Neuron (in vitro differentiated cells): ENCODE data around the gene CCDC8.
"Not testable (repeated sequence)": the region's sequence is repeated elsewhere in the genome, so short reads cannot be mapped to it uniquely, and the experiment has no call there.

Experiments
- H2AFZ ChIP-seq: one replicate; pipeline ENCODE4 v1.6.1; 2013; ENCODE audit warnings: low read depth, mild to moderate bottlenecking, inconsistent platforms, low read length, moderate library complexity
- H3K27me3 ChIP-seq: one replicate; pipeline ENCODE4 v1.6.1; 2013; ENCODE audit warnings: low read length; ENCODE audit not compliant: insufficient read depth
- H3K36me3 ChIP-seq: one replicate; pipeline ENCODE4 v1.6.1; 2013; ENCODE audit warnings: low read length; ENCODE audit not compliant: insufficient read depth
- H3K4me1 ChIP-seq: one replicate; pipeline ENCODE4 v1.6.1; 2013; ENCODE audit warnings: low read length; ENCODE audit not compliant: insufficient read depth
- H3K4me3 ChIP-seq: 2 replicates; pipeline ENCODE4 v1.5.1; 2013; ENCODE audit warnings: mild to moderate bottlenecking, low read length, moderate library complexity
- H3K9me3 ChIP-seq: one replicate; pipeline ENCODE4 v1.6.1; 2013; ENCODE audit warnings: low read length

Gene CCDC8

DNA sequence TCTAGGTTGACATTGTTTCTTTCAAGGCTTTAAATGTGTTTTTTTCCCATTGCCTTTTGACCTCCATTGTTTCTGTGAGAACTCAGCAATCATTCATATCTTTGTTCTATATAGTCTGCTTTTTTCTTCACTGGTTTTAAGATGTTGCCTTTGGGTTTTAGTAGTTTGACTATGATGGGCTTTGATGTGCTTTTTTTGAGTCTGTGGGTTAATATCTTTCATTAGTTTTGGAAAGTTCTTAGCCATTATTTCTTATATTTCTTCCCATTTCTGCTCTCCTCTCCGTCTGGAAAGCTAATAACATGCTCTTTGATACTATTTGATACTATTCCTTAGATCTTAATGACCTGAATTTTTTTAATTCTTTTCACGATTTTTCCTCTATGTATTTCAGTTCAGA lies 32.7 kb downstream of the CCDC8 start:
- H3K4me3 ChIP-seq = no peak overlapping the region
- no peaks in the 10 kb centered on the region for H3K27me3 ChIP-seq
- no peaks in the 10 kb centered on the region for H3K4me1 ChIP-seq
- no peak overlapping the region for H2AFZ ChIP-seq
- peaks cover 88% of the 10 kb centered on the region for H3K36me3 ChIP-seq
- peaks cover 2% of the 10 kb centered on the region for H3K9me3 ChIP-seq

DNA sequence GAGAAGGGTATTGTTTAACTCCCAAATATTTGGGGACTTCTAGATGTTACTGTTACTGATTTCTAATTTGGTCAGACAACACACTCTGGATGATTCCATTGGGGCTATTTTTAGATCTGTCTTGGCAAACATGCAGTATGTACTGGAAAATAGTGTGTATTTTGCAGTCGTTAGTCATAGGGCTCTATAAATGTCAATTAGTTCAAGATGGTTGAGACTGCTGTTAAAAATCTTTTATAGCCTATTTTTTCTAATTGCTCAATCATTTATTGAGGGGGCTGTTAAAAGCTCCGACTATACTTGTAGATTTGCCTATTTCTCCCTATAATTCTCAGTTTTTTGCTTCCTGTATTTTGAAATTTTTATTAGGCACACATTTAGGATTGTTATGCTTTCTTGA lies 35.1 kb downstream of the CCDC8 start:
- H3K9me3 ChIP-seq = peaks cover 2% of the 10 kb centered on the region
- no peaks in the 10 kb centered on the region for H3K4me1 ChIP-seq
- no peak overlapping the region for H2AFZ ChIP-seq
- H3K27me3 ChIP-seq = no peaks in the 10 kb centered on the region
- no peak overlapping the region for H3K4me3 ChIP-seq
- H3K36me3 ChIP-seq = peaks cover 79% of the 10 kb centered on the region

DNA sequence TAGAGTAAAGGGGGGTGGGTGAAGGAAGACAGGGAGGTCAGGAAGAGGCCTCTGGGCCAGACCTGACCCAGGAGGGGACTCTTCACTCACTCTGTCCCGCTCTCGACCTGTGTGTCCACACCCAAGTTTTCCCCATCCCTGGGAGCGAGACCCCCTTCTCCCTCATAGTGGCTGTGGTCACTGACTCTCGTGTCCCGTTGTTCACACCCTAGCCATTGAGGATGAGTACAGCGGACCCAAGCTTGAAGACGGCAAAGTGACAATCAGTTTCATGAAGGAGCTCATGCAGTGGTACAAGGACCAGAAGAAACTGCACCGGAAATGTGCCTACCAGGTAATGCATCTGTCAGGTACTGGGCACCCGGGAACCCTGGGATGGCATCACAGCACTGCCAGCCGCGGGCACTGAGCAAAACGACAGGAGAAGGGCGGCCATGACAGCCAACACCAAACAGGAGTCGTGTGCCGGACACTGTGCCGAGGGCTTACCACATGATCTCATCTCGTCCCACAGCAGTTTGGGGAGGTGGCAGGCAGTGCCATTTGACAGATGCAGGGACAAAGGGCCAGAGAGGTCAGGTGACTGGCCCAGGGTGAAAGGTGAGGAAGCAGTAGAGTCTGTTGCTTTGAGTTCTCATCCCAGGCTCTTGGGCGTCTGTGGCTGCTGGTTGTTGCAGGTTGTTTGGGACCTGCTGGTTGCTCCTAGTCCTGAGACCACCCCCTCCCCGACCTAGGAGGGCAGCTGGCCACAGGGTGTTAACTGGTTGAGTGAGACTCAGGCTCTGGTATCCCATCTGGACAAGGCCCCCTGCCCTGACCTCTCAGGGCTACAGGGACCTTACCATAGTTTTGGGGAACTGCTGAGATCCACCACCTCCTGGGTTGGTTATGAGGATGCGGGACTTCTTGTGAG lies 36.9 kb downstream of the CCDC8 start:
- Histone ChIP-seq H3K4me3 (no peak overlapping the region), H3K36me3 (peaks cover 66% of the 10 kb centered on the region), H3K4me1 (no peaks in the 10 kb centered on the region), H2AFZ (no peak overlapping the region), H3K9me3 (peaks cover 2% of the 10 kb centered on the region), H3K27me3 (no peaks in the 10 kb centered on the region)

DNA sequence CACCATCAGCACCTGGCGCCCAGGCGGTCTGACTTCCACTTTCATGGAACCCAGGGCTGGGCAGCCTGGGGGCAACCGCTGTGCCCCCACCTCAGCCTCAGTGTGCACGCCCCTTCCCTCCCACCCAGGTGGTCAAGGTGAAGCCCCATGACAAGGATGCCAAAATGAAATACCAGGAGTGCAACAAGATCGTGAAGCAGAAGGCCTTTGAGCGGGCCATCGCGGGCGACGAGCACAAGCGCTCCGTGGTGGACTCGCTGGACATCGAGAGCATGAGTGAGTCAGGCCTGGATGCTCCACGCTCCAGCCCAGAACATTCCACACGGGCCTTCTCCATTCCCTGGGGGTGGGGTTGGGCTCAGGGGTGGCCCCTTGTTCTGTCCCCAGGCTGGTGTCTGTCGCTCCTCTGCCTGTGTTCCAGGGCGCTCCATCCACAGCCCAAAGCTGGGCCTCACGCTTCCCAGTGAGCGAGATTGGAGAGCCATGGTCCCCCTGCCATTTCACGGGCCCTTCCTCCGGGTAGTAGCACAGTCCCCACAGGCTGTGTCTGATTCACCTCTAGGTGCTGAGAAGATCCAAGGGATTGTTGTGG lies 37.8 kb downstream of the CCDC8 start:
- H3K4me1 ChIP-seq, H2AFZ ChIP-seq, H3K27me3 ChIP-seq, H3K4me3 ChIP-seq, H3K9me3 ChIP-seq: not testable (repeated sequence)
- peaks cover 65% of the 10 kb centered on the region for H3K36me3 ChIP-seq

DNA sequence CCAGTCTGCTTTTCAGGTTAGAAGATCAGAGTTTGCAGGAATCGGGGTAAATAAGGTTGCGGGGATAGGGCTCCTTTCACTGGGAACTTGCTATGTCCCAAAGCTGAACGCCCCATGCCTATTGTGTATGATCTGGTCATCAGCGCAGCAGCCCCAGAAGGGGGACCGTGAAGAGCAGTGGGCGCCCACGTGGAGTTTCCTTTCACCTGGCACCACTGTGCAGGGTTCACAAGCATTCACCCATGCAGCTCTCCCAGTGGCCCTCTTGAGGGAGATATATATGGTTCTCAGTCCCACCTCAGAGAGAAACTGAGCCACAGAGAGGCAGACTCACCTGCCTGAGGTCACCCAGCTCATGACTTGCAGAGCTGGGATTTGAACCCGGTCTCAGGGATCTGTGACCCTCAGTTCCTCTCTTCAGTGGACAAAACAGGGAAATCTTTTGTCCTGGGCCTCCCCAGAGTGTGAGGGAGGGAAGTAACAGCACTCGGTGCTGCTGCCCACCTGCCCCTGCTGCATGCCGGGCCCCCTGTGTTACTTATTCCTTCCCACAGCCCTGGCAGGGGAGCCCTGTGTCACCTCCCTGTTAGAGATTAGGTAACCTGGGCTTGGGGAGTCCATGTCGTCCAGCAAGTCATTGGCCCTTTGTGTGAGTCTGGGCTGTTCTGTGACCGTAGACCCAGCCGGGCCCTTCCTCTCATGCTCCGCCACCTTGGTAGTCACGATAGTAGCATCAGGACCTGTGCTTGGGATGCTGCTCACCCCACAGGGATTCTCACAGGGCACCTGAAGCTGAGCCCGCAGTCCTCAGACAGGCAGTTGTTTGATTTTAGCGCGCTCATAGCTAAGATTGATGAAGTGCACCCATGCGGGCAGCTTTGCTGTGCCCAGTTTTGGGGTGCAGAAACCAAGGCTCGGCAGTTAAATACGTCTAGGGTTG lies 38.6 kb downstream of the CCDC8 start:
- no peak overlapping the region for H2AFZ ChIP-seq
- no peaks in the 10 kb centered on the region for H3K27me3 ChIP-seq
- H3K36me3 ChIP-seq = peaks cover 61% of the 10 kb centered on the region
- no peaks in the 10 kb centered on the region for H3K4me1 ChIP-seq
- no peaks in the 10 kb centered on the region for H3K9me3 ChIP-seq
- no peak overlapping the region for H3K4me3 ChIP-seq

DNA sequence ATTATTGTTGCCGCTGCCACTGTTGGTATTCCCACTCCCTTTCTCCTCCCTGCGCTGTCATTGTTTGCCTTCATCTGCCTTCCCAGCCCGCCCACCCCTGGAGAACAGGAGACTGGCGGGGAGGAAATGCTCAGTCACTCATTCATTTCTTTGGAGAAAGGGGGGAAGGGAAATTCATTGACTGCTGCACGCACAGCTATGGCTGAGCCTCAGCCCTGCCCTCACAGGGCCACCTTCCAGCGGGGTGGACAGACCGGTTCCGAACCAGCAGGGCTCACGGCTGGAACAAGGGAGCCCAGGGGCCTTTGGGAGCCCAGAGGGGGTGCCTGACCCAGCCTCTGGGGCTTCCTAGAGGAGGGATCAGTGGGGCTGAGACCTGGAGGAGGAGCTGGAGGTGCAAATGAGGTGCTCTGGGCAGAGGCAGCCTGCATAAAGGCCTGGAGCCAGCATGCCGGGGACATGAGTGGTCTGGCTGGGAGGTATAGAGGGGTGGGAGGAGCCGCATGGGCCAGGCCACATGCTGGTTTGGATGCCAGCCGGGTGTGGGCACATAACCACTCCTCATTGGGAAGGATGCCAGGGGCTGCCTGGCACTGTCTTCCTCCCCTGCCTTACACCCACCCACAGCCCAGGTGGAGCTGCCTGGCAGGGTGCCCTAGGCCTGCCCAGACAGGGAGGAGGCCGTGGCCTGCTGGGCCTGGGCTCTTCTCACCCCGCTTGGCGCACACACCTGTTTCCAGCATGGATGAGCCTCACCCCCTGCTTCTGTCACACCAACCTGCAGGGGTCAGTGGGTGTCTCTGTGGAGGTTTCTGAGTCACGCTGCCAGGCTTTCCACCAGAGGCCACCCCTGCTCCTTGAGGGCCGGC lies 39.6 kb downstream of the CCDC8 start:
- Histone ChIP-seq H3K36me3 (peaks cover 55% of the 10 kb centered on the region), H3K9me3 (no peaks in the 10 kb centered on the region), H3K4me3 (no peak overlapping the region), H3K27me3 (no peaks in the 10 kb centered on the region), H2AFZ (no peak overlapping the region), H3K4me1 (no peaks in the 10 kb centered on the region)

DNA sequence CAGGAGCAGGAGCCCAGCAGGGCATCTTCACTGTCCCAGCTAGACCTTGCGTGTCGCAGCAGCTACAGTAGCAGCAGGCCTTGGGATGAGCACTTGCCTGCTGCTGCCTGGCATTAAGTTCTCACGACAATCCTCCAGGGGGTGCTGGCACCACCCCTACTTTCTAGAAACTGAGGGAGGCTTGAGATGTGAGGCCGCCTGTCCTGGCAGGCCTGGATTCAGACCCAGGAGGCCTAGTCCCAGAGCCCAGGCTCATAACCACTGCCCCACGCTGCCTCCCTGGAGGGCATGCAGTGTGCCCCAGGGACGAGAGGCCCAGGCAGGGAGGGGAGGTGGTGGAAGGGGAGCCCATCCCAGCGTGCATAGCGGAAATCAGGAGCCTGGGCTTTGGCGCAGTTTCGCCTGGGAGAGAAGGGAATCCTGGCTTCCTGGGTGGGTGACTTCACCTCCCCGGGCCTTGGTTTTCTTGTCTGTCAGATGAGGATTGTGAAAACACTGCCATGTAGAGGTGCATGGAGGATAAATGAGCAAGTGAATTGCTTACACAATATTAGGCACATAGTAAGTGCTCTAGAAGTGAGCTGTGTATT lies 40.4 kb downstream of the CCDC8 start:
- Histone ChIP-seq H3K36me3 (peaks cover 60% of the 10 kb centered on the region), H3K4me3 (no peak overlapping the region), H3K27me3 (no peaks in the 10 kb centered on the region)

DNA sequence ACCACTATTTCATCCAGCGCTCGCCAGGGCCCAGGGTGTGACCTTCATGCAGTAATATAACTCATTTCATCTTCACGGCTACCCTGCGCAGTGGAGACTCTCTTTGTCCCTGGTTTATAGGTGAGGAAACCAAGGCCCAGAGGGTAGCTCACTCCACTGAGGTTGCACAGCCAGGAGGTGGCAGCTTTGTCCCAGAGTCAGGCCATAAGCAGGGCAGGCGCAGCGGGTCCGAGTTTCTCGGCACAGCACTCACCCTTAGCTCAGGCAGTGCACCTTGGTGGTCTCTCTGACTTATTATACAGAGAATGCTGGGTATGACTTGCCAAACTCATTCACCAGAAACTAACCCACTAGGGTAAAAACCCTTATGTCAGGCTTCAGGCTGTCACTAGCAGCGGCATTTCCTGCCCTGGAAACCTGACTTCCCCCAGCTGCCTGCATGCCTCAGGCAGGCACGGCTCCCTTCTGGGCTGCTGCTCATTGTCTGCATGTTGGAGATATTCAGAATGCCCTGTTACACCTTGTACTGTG lies 41.9 kb downstream of the CCDC8 start:
- Histone ChIP-seq H3K27me3 (no peaks in the 10 kb centered on the region), H3K9me3 (no peaks in the 10 kb centered on the region), H3K36me3 (peaks cover 52% of the 10 kb centered on the region), H2AFZ (no peak overlapping the region), H3K4me1 (no peaks in the 10 kb centered on the region), H3K4me3 (no peak overlapping the region)

More for the DNA sequence above, 40.4 kb downstream of the CCDC8 start:
- Histone ChIP-seq H3K9me3 (no peaks in the 10 kb centered on the region), H3K4me1 (no peaks in the 10 kb centered on the region), H2AFZ (no peak overlapping the region)

DNA sequence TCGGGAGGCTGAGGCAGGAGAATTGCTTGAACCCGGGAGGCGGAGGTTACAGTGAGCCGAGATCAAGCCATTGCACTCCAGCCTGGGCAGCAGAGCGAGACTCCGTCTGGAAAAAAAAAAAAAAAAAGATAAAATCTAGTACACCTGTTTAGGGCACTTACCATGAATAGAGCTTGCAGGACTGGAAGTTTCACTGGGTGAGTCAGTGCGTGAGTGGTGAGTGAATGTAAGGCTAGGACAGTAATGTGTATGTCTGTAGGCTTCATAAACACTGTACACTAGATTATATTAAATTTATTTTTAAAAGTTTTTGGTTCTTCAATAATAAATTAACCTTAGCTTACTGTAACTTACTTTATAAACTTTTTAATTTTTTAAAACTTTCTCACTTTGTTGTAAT lies 43.5 kb downstream of the CCDC8 start:
- Histone ChIP-seq H3K9me3 (no peaks in the 10 kb centered on the region), H2AFZ (no peak overlapping the region), H3K36me3 (peaks cover 55% of the 10 kb centered on the region), H3K27me3 (no peaks in the 10 kb centered on the region), H3K4me3 (no peak overlapping the region), H3K4me1 (no peaks in the 10 kb centered on the region)

DNA sequence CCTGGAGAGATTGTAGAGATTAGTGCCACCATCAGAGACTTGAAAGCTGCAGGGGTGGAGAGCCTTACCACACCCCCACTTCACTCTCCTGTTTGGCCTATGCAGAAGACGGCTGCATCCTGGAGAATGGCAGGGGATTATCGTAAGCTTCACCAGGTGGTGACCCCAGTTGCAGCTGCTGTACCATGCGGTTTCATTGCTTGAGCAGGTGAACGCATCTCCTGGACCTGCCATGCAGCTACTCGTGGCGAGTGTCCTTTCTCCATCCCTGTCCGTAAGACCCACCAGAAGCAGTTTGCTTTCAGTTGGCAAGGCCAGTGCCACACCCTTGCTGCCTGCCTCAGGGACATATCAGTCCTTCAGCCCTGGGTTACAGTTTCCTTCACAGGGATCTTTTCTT lies 45.2 kb downstream of the CCDC8 start:
- Histone ChIP-seq H2AFZ (no peak overlapping the region), H3K9me3 (no peaks in the 10 kb centered on the region), H3K27me3 (no peaks in the 10 kb centered on the region), H3K4me3 (no peak overlapping the region), H3K4me1 (no peaks in the 10 kb centered on the region), H3K36me3 (peaks cover 65% of the 10 kb centered on the region)

DNA sequence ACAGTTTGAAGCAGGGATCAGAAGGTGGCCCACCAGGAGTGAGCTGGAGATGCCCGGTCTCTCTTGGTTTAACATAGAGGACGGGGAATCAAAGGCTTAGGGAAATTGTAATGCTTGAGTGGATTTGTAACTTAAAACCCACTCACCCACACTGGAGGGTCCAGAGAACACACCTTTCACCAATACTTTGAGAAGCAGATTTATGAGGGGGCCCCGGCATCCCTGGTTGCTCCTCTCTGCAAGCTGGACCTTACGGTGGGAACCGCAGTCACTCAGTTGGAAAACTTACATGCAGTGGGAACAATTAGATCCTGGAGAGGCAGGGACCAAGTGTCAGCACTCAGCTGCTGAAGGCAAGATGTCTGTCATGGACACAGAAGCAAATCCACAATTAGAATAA lies 45.9 kb downstream of the CCDC8 start:
- H2AFZ ChIP-seq = no peak overlapping the region
- H3K4me1 ChIP-seq = no peaks in the 10 kb centered on the region
- peaks cover 65% of the 10 kb centered on the region for H3K36me3 ChIP-seq
- H3K27me3 ChIP-seq = no peaks in the 10 kb centered on the region
- no peak overlapping the region for H3K4me3 ChIP-seq
- no peaks in the 10 kb centered on the region for H3K9me3 ChIP-seq
